Hematopoietic multipotent progenitor cell treated with erythropoietin and hydrocortisone succinate and interleukin-3 and kit ligand, for 15 days (in vitro differentiated cells): ENCODE measurements around the gene VPS4A.

Experiments used
- DNase-seq: peaks from one replicate; pipeline ENCODE4 v3.0.0-alpha.2; 2015; ENCODE audit warnings: low spot score

Gene VPS4A

DNA sequence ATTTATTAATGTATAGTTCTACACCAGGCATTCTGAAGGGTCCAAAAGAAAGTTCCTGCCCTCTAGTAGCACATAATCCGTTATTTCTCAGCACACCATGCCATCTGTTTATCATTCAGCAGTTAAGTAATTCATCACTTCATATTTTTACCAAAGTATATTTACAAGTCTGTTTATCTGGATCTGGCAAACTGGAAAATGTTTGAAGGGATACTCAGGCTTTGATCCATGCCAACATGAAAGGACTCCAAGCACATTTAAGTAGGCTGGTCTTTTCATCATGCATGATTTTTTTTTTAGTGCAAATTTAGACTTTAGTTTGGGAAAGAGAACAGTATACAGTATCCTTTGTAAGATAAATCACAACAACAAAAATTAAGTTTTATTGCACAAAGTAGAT is 4.1 kb upstream of the VPS4A start:
- no peak for DNase-seq

DNA sequence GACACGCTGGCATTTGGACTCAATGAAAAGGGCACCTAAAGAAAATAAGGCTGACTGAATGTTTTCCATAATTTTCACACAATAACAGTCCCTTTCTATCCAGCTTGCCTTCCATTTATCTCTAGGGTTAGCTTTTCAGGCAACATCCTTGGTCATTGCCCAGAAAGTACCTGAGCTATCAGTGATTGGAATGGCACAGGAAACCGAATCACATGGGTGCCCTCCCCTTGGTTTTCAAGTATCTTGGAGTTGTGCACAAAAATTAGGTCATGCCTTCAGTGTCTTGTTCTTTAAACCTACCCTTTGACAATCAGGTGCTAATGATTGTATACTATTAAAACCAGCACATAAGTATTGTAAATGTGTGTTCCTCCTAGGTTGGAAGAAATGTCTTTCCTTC is 3.3 kb upstream of the VPS4A start:
- DNase-seq: no peak

GRCh38 chr16:69309316-69309715 is 1.8 kb upstream of the VPS4A start:
- DNase-seq: no peak

- DNase-seq: peak; percentile 43
These were observed 610 bp downstream of the VPS4A start for GRCh38 chr16:69311533-69312387.

- no peak for DNase-seq
These were observed 2.3 kb downstream of the VPS4A start for GRCh38 chr16:69313469-69313868.

DNA sequence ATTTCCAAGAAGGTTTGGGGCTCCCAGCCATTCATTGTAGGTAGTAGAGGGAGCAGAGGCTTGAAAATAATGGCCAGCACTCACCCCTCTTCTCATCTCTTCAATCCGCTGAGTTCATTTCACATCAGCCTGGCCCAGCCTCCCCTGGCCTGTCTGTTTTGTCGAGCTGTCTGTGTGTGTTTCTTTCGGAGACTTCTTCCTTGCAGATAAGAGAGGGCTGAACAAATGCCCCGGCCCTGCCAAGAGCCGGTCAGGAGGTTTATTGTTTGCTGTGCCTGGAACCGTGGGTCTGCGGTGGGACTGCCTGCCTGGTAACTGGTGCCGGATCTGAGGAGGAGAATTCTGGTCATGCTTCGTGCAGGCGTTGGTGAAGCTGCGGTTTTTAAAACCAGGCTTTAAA is 3.4 kb downstream of the VPS4A start:
- DNase-seq: no peak

- no peak for DNase-seq
These were observed 4.5 kb downstream of the VPS4A start for GRCh38 chr16:69315486-69316311.

- no peak for DNase-seq
These were observed 5.5 kb downstream of the VPS4A start for GRCh38 chr16:69316595-69317034.

GRCh38 chr16:69318177-69318910 is 7.2 kb downstream of the VPS4A start:
- DNase-seq: no peak

GRCh38 chr16:69318911-69319289 is 7.8 kb downstream of the VPS4A start:
- no peak for DNase-seq

GRCh38 chr16:69319381-69319780 is 8.2 kb downstream of the VPS4A start:
- DNase-seq: no peak

DNA sequence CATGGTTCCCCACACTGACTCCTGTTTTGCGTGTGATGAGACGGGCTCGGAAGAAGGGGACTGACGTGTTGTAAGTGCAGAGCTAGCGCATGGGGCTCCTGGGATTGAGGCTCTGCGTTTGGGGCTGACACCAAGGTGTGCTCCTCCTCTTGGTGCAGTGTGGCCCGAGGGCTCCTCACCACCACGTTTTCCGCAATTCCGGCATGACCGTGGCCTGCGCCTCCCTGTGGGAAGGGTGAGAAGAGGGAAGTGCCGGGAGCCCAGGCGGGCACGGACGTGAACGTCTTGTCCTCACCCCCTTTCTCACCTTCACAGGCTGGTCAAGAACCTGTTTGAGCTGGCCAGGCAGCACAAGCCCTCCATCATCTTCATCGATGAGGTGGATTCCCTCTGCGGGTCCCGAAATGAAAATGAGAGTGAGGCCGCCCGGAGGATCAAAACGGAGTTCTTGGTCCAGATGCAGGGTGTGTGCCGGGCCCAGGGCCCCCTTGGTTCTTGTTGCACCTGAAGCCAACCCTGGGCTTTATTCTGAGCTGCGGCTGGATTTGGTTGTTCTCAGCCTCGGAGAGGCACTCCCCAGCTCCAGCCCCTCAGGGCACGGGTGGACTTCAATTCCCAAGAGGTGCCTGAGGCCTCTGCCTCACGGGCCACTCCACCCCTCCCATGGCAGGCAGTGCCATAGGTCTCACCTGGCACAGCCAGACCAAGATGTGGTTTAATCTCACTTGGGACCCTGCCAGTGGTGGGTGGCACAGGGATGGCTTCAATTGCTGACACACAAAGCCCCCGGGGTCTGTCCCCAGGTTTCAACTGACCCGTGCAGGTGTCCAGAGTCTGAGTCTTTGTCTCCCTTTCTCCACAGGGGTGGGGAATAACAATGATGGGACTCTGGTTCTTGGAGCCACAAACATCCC is 8.9 kb downstream of the VPS4A start:
- no peak for DNase-seq

DNA sequence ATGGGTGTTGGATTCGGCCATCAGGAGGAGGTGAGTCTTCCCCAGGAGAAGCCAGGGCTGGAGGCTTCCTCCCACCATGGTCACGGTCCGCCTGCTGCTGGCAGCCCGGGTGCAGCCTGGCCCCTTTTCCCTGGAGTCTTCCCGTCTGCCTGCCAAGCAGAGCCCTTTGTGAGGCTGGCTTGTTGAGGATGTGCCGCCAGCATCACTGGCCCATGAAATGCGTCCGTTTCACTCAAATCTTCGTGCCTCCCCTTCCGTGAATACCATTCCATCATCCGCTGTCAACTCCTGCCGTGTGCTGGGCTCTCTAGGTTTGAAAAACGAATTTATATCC is 9.6 kb downstream of the VPS4A start:
- no peak for DNase-seq

DNA sequence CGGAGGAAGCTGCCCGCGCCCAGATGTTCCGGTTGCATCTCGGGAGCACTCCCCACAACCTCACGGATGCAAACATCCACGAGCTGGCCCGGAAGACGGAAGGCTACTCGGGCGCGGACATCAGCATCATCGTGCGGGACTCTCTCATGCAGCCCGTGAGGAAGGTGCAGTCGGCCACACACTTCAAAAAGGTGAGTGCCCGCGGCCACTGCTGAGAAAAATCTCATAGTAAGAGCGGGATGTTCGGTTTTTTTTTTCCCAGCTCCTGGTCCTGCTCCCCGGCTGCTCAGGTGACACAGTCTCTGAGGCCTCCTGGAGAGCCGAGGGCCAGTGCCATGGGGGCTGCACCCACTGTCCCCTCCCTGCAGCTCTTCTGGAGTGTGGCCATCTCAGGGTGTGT is 9.9 kb downstream of the VPS4A start:
- DNase-seq: no peak

- no peak for DNase-seq
These were observed 11.2 kb downstream of the VPS4A start for GRCh38 chr16:69322343-69322742.

GRCh38 chr16:69323415-69323814 is 12.3 kb downstream of the VPS4A start:
- no peak for DNase-seq

DNA sequence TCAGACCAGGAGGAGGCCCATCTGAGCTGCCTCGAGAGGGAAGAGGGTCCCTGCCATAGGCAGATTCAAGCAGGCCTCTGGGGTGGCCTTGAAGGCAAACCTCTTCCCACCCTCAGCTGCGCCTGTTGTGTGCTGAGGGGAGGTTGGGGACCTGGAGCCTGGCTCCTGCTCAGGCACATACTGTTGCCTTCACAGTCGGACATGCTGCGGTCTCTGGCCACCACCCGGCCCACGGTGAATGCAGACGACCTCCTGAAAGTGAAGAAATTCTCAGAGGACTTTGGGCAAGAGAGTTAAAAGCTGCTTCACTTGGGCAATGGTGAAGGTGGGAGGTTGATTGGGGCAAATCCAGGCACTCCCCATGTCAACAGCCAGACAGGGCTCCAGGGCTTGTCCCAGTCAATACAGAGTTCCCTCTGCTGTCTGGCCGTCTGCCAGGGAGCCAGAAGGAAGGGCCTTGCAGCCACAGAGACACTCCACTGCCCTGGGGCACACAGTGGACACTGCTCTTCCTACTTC is 12.9 kb downstream of the VPS4A start:
- DNase-seq: no peak

- no peak for DNase-seq
These were observed 13.6 kb downstream of the VPS4A start for GRCh38 chr16:69324585-69325253.

DNA sequence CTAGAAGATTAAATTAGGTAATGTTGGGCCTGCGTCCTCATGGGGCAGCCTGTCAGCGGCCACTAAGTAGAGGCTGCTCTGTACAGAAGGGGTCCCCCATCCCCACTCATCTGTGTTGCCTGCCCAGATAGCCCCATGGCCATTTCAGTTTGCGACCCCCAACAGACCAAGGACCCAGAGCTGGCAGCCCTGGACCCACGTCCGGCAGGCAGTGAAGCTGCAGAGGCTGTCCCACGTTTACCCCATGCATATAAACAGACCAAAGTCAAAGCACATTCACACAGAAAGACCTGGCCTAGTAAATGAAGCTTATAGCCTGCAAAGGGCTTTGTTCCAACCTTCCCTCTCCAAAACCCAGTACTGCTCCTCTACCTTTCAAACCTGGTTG is 14.6 kb downstream of the VPS4A start:
- no peak for DNase-seq

GRCh38 chr16:69326172-69326873 is 15.2 kb downstream of the VPS4A start:
- no peak for DNase-seq
